ENCODE measurements around the gene AP4E1.
"Not testable (repeated sequence)": the region's sequence is repeated elsewhere in the genome, so short reads cannot be mapped to it uniquely, and the experiment has no call there.

The AP4E1 gene

GRCh38 chr15:50954837-50955236 lies 46.4 kb downstream of the AP4E1 start:
- DNase-seq, result not testable (repeated sequence)

GRCh38 chr15:50959717-50960116 lies 51.2 kb downstream of the AP4E1 start:
- DNase-seq, result no peak

GRCh38 chr15:50964075-50964474 lies 55.6 kb downstream of the AP4E1 start:
- DNase-seq, result no peak

- DNase-seq, result no peak
These were observed 59.9 kb downstream of the AP4E1 start for GRCh38 chr15:50968353-50968752.

- no peak for DNase-seq
These were observed 62.0 kb downstream of the AP4E1 start for GRCh38 chr15:50970524-50970923.

- DNase-seq, result no peak
These were observed 62.6 kb downstream of the AP4E1 start for GRCh38 chr15:50971115-50971514.

- DNase-seq, result no peak
These were observed 63.1 kb downstream of the AP4E1 start for GRCh38 chr15:50971542-50971941.

GRCh38 chr15:50973605-50974004 lies 65.1 kb downstream of the AP4E1 start:
- no peak for DNase-seq

GRCh38 chr15:50977162-50977561 lies 68.7 kb downstream of the AP4E1 start:
- no peak for DNase-seq

GRCh38 chr15:50978580-50978979 lies 70.1 kb downstream of the AP4E1 start:
- no peak for DNase-seq

GRCh38 chr15:50979041-50979440 lies 70.6 kb downstream of the AP4E1 start:
- no peak for DNase-seq

GRCh38 chr15:50993598-50993997 lies 85.1 kb downstream of the AP4E1 start:
- DNase-seq, result no peak

GRCh38 chr15:50996641-50997040 lies 88.2 kb downstream of the AP4E1 start:
- no peak for DNase-seq

GRCh38 chr15:50997371-50998051 lies 89.0 kb downstream of the AP4E1 start:
- DNase-seq, result no peak

GRCh38 chr15:51004103-51004551 lies 95.6 kb downstream of the AP4E1 start:
- DNase-seq, result no peak

- no peak for DNase-seq
These were observed 98.0 kb downstream of the AP4E1 start for GRCh38 chr15:51006336-51006985.

- DNase-seq, result no peak
These were observed 98.7 kb downstream of the AP4E1 start for GRCh38 chr15:51007131-51007666.

- no peak for DNase-seq
These were observed 102.7 kb downstream of the AP4E1 start for GRCh38 chr15:51011212-51011611.

- no peak for DNase-seq
These were observed 108.1 kb downstream of the AP4E1 start for GRCh38 chr15:51016615-51017014.

GRCh38 chr15:51022206-51022605 lies 113.7 kb downstream of the AP4E1 start:
- no peak for DNase-seq

- no peak for DNase-seq
These were observed 115.0 kb downstream of the AP4E1 start for GRCh38 chr15:51023499-51023898.

GRCh38 chr15:51024735-51025453 lies 116.4 kb downstream of the AP4E1 start:
- DNase-seq, result no peak

- no peak for DNase-seq
These were observed 117.0 kb downstream of the AP4E1 start for GRCh38 chr15:51025454-51025846.

All from NCI-H2081 treated with DMSO at 0.1 percent for 48 hours (cell line).